ENCODE data around the gene DMBX1. TPM values are rescaled to one million over a fixed set of nuclear protein-coding genes. Genes with fewer than 3 reads are reported as not detected.

DMBX1 gene
- total RNA-seq, 2 experiments from 2014 or later, result 0.11 TPM; not detected in 1

DNA sequence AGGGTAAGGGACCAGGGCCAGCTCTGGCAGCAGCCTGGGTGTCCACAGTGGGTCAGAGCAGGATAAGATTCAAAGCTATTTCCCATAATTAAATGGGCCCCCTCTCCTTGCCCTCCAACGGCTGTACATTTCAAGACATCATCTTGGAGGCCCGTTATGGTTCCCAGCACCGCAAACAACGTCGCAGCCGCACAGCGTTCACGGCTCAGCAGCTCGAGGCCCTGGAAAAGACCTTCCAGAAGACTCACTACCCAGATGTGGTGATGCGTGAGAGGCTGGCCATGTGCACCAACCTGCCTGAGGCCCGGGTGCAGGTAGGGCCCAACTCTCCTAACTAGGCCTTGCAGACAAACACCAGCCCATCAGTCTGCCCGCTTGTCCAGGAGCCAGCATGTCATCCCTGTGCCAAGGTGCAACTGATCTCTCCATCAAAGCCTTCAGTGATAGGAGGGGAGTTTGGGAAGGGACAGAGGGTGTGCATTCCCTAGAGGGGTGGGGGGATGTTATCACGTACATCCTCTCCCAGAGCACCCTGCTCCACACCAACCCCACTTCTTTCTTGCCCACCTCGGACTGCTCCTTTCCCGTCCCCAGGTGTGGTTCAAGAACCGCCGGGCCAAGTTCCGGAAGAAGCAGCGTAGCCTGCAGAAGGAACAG, 20.8 kb downstream of the DMBX1 start:
- H3K27ac Mint-ChIP-seq, result no peak overlapping the region
- no peaks in the 10 kb centered on the region for H3K9me3 Mint-ChIP-seq
- no peaks in the 10 kb centered on the region for H3K36me3 Mint-ChIP-seq
- ATAC-seq (ENCODE audit: low read depth) (no peak), DNase-seq (no peak)
- POLR2A ChIA-PET, result no interaction called here
- peaks cover 6% of the 10 kb centered on the region for H3K4me1 Mint-ChIP-seq
- H3K4me3 Mint-ChIP-seq, result no peak overlapping the region
- H3K27me3 Mint-ChIP-seq, result peaks cover 9% of the 10 kb centered on the region

DNA sequence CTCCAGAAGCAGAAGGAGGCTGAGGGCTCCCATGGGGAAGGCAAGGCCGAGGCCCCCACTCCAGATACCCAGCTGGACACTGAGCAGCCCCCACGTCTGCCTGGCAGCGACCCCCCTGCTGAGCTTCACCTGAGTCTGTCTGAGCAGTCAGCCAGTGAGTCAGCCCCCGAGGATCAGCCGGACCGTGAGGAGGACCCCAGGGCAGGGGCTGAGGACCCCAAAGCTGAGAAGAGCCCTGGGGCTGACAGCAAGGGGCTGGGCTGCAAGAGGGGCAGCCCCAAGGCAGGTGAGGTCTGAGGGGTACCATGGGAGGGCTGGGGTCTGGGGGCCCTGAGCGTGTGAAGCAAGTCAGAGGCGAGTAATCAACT, 21.3 kb downstream of the DMBX1 start:
- Mint-ChIP-seq H3K27ac (no peak overlapping the region), H3K36me3 (no peaks in the 10 kb centered on the region), H3K4me1 (peaks cover 6% of the 10 kb centered on the region), H3K4me3 (no peak overlapping the region), H3K9me3 (no peaks in the 10 kb centered on the region), H3K27me3 (peaks cover 12% of the 10 kb centered on the region)
- POLR2A ChIA-PET, result no interaction called here
- no peak for DNase-seq
- ATAC-seq (ENCODE audit: low read depth), result no peak

DNA sequence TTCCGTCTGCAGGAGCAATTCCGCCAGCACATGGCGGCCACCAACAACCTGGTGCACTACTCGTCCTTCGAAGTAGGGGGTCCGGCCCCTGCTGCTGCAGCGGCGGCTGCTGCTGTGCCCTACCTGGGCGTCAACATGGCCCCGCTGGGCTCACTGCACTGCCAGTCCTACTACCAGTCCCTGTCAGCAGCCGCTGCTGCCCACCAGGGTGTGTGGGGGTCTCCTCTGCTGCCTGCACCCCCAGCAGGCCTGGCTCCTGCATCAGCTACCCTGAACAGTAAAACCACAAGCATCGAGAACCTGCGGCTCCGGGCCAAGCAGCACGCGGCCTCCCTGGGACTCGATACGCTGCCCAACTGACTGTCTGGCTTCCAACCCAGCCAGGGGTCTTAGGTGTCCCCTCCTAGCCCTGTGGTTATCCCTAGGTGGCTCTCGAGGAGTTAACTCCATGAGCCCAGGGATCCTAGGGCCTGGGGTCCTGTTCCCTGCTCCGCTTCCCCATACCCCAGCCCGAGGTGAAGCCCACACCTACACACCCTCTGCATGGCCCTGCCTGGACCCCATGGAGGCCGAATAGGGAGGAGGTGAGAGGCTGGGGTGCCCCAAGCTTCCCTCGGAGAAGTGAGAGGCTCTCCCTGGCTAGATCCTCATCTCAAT, 22.6 kb downstream of the DMBX1 start:
- no peaks in the 10 kb centered on the region for H3K36me3 Mint-ChIP-seq
- no peak for DNase-seq
- H3K27ac Mint-ChIP-seq, result no peak overlapping the region
- H3K27me3 Mint-ChIP-seq, result peaks cover 22% of the 10 kb centered on the region
- H3K9me3 Mint-ChIP-seq, result no peaks in the 10 kb centered on the region
- H3K4me1 Mint-ChIP-seq, result peaks cover 8% of the 10 kb centered on the region
- no peak for ATAC-seq (ENCODE audit: low read depth)
- no peak overlapping the region for H3K4me3 Mint-ChIP-seq
- POLR2A ChIA-PET, result no interaction called here

DNA sequence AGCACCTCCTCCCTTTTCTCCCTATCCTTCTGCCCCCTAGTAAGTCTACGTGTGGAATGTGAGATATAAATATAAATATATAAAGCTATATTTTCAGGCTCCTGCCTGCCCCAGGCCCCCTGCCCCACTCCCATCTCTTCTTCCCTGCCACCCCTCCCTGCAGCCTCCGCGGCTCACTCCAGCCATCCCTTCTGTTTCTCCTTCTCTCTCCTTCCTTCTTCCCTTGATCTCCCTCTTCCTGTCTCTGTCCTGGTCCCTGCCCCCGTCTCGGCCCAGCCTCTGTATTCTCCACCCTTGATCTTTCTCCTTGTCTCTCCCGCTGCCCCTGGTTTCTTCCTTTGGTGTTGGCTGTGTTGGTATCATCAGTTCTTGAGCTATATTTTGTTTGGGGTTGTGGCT, 23.2 kb downstream of the DMBX1 start:
- H3K27me3 Mint-ChIP-seq, result peaks cover 27% of the 10 kb centered on the region
- no peaks in the 10 kb centered on the region for H3K9me3 Mint-ChIP-seq
- H3K4me3 Mint-ChIP-seq, result no peak overlapping the region
- ATAC-seq (ENCODE audit: low read depth) (no peak), DNase-seq (no peak)
- POLR2A ChIA-PET, result no interaction called here
- peaks cover 9% of the 10 kb centered on the region for H3K4me1 Mint-ChIP-seq
- H3K36me3 Mint-ChIP-seq, result no peaks in the 10 kb centered on the region
- no peak overlapping the region for H3K27ac Mint-ChIP-seq

DNA sequence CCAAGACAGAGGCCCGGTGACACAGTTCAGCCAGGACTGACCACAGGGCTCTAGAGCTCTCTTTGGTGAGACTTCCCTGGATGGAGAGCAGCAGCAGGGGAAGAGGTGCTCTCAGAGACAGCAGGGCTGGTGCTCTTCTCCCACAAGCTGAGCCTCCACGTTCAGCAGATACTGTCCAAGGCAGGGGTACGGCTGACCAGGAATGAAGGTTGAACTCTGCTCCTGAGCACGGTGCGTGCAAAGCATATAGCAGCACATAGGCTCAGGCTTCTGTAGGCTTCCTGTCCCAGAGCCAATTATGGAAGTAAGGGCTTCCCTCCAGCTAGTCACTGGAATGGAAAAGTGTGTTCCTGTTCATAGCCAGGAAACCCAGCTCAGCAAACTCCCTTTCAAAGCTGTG, 23.9 kb downstream of the DMBX1 start:
- H3K27ac Mint-ChIP-seq, result no peak overlapping the region

DNA sequence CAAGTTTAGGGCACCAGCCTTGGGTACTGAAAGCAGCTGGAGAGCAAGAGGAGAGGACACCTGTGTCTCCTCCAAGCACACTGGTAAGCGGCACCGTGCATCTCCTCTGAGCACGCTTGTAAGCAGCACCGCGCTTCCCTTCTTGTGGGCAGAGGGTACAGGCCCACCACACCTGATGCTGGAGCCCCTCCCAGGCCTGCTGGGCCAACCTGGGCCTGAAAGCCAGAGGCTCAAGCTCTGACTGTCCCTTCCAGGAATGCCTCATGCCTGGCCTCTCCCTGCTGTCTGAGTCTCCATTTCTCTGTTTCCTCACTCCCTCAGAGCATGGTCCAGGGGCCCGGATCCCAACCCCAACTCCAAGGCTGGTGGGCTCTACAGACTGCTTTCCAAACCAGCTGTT, 25.9 kb downstream of the DMBX1 start:
- no peak for DNase-seq
- no peak overlapping the region for H3K27ac Mint-ChIP-seq

More for the DNA sequence above, 23.9 kb downstream of the DMBX1 start:
- H3K4me3 Mint-ChIP-seq, result no peak overlapping the region
- H3K9me3 Mint-ChIP-seq, result no peaks in the 10 kb centered on the region
- H3K4me1 Mint-ChIP-seq, result peaks cover 9% of the 10 kb centered on the region
- no peak for DNase-seq
- no peak for ATAC-seq (ENCODE audit: low read depth)
- peaks cover 35% of the 10 kb centered on the region for H3K27me3 Mint-ChIP-seq
- POLR2A ChIA-PET, result no interaction called here
- H3K36me3 Mint-ChIP-seq, result no peaks in the 10 kb centered on the region

DNA sequence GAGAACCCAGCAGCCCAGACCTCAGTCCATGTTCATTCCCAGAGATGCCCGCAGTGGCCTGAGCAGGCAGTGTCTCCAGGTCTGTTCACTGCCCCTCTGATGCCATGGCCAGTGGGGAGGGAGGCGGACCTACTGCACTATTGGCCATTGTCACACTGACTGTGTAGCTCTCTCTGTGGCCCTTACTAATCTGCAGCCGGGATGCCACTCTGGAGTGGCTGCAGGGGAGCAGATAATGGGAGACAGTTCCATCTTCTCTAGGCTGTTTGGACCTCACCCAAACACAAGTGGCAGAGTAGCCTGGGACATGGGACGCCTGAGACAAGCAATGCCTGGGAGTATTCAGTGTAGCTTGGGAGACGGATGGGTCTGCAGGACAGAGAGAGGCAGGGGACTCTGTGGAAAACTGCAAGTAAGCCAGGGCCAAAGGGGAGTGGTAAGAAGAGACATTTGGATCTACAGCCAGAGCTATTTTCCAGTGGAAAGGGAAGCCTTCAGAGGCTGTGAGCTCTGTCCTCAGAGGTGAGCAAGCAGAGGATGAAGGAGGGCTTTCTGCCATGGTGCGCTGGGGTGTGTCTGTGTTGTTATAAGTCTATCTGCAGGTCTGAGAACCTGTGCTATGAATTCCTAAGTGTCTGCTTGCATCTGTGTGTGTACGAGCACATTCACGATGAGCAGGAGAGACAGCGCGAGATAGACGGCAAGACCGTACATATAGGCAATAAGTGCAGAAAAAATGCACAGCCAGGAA, 26.7 kb downstream of the DMBX1 start:
- Mint-ChIP-seq H3K36me3 (no peaks in the 10 kb centered on the region), H3K9me3 (no peaks in the 10 kb centered on the region), H3K4me1 (peaks cover 13% of the 10 kb centered on the region), H3K4me3 (no peak overlapping the region), H3K27me3 (peaks cover 39% of the 10 kb centered on the region), H3K27ac (no peak overlapping the region)
- DNase-seq, result no peak
- no peak for ATAC-seq (ENCODE audit: low read depth)
- POLR2A ChIA-PET, result no interaction called here

More for the DNA sequence above, 25.9 kb downstream of the DMBX1 start:
- no peak for ATAC-seq (ENCODE audit: low read depth)
- Mint-ChIP-seq H3K4me3 (no peak overlapping the region), H3K27me3 (peaks cover 39% of the 10 kb centered on the region), H3K4me1 (peaks cover 11% of the 10 kb centered on the region), H3K9me3 (no peaks in the 10 kb centered on the region), H3K36me3 (no peaks in the 10 kb centered on the region)
- POLR2A ChIA-PET, result no interaction called here

DNA sequence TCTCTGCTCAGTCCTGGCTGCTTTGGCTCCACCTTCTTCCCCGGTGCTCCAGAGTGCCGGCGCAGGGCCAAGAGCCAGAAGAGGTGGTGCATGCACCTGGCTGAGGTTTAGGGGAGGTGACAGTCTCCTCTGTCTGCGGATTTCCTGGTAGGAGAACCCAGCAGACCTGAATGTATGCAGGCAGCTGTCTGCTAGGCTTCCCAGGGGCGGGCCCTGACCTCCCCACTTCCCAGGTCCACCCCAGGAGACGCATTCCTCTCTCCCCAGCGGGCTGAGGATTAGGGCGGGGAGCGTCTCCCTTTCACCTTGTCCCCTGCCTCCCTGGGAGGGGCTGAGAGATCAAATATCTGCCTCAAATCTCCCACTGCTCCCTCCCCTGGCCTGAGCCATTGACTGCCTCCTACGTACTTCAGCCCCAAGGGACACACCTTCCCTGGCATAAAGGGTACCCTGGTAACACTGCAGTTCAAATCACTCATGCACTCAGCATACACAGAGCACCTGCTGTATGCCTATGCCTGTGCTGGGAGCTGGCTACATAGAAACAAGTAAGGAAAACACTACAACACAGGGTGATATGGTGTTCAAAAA, 27.5 kb downstream of the DMBX1 start:
- DNase-seq (no peak), ATAC-seq (ENCODE audit: low read depth) (no peak)
- no peak overlapping the region for H3K4me3 Mint-ChIP-seq
- peaks cover 18% of the 10 kb centered on the region for H3K4me1 Mint-ChIP-seq
- H3K36me3 Mint-ChIP-seq, result no peaks in the 10 kb centered on the region
- POLR2A ChIA-PET, result no interaction called here
- H3K9me3 Mint-ChIP-seq, result no peaks in the 10 kb centered on the region
- H3K27ac Mint-ChIP-seq, result no peak overlapping the region
- peaks cover 39% of the 10 kb centered on the region for H3K27me3 Mint-ChIP-seq

DNA sequence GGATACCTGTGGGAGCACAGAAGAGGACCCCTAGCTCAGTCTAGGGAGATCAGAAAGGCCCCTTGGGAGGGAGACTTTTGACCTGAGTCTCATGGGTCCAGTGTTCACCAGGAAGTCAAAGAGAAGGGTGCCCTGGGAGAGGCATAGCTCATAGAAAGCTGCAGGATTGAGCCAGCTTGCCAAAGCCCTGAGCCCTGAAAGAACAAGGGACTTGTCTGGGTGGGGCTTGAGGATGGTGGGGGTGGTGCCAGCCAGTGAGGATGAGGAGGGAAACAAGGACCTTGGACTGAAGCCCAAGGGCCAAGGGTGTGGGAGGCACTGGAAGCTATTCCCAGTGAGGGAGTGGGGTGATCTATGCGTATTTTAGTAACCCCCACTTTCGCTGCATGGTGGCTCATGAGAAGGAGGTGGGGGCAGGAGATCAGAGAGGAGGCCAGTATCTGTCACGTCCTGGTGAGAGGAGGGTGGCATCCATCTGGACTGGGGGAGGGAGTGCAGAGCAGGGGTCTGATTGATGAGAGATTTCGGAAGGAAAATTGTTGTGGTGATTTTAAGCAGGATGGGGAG, 28.4 kb downstream of the DMBX1 start:
- ATAC-seq (ENCODE audit: low read depth), result no peak
- Mint-ChIP-seq H3K4me1 (peaks cover 22% of the 10 kb centered on the region), H3K4me3 (no peak overlapping the region), H3K36me3 (no peaks in the 10 kb centered on the region), H3K9me3 (no peaks in the 10 kb centered on the region), H3K27me3 (peaks cover 37% of the 10 kb centered on the region), H3K27ac (no peak overlapping the region)
- POLR2A ChIA-PET, result no interaction called here
- DNase-seq, result no peak

DNA sequence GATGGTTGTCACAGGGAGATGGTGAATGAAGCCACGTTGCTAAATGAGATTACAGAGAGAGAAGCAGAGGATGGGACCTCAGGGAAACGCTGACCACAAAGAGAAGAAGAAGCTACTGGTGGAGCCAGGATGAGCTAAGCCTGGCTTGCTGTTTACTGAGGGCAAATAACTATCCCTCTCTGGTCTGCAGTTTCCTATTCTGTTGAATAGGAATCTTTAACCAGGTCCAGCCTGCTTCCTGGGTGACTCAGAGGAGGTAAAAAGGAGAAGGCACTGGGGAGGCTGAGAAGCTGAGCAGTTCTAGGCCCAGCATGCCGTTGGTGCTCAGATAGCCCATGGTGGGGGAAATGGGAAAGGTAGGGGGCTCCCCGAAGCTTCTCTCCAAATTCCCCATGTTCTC, 29.6 kb downstream of the DMBX1 start:
- Mint-ChIP-seq H3K9me3 (no peaks in the 10 kb centered on the region), H3K27ac (no peak overlapping the region), H3K36me3 (no peaks in the 10 kb centered on the region), H3K4me1 (peaks cover 18% of the 10 kb centered on the region), H3K4me3 (no peak overlapping the region), H3K27me3 (peaks cover 33% of the 10 kb centered on the region)
- POLR2A ChIA-PET, result no interaction called here
- ATAC-seq (ENCODE audit: low read depth), result no peak
- DNase-seq, result no peak

DNA sequence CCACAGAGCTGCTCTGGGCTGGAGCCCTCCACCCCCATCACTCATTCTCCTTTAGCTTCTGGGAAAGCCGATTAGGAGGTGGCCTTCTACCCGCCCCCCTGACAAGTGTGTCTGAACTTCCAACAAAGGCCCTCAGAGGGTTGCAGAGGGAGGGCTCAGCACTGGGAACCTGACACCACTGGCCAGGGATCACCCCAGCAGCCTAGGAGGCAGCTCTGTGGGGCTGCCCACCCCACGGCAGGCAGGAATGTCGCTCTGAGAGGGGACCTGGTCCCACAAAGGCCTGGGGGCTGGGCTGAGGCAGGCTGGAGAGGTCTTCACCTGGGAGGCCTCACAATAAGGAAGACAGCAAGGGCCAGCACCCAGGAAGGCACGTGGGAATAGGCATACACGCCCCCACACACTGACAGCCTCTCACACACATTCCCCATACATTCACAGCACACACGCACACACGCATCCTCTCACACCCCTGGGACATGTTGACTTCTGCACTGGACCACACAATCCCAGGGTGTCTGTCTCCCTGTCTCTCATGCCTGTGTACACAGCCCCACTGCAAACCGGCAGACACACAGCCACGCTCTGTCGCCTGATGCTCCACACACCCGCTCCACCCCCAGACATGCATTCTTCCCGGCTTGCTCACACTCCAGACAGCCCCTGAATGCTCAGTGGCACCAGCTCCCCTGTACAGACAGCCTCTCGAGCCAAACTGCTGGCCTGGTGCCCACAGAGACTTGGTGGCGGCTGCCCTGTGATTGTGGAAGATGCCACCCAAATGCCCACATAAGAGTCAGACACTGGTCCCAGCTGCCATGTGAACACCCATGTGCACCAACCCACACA, 30.7 kb downstream of the DMBX1 start:
- Mint-ChIP-seq H3K36me3 (no peaks in the 10 kb centered on the region), H3K4me1 (peaks cover 20% of the 10 kb centered on the region), H3K4me3 (no peak overlapping the region), H3K9me3 (no peaks in the 10 kb centered on the region), H3K27ac (no peak overlapping the region), H3K27me3 (peaks cover 36% of the 10 kb centered on the region)
- DNase-seq (no peak), ATAC-seq (ENCODE audit: low read depth) (no peak)
- POLR2A ChIA-PET, result no interaction called here

DNA sequence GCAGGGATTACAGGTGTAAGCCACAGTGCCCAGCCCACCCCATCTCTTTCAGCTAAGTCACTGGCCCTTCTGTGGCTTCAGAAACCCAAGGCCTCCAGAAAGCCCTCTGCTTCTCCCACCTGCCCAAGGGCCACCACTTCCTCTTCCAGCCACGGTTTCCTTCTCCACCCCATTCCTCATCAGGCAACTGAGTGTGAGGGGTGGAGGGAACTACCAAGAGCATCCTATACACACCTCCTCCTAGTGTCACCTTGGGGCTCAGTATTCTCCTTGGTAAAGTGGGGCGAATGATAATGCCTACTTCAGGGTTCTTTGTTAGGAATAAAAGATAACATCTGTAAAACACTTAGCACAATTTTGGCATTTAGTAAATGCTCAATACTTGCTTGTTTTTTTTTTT, 31.8 kb downstream of the DMBX1 start:
- Mint-ChIP-seq H3K36me3 (no peaks in the 10 kb centered on the region), H3K27ac (no peak overlapping the region), H3K27me3 (peaks cover 32% of the 10 kb centered on the region), H3K4me1 (peaks cover 19% of the 10 kb centered on the region), H3K9me3 (no peaks in the 10 kb centered on the region), H3K4me3 (no peak overlapping the region)
- POLR2A ChIA-PET, result no interaction called here
- ATAC-seq (ENCODE audit: low read depth) (no peak), DNase-seq (no peak)

Data from activated naive CD8-positive, alpha-beta T cell treated with anti-CD3 and anti-CD28 coated beads, Interleukin-2, amount 10 ng/mL, durations not matched to agents 7 days and 5 days (primary cell).